AG09319 (cell line): ENCODE data around the gene CCR5.

Experiments
- DNase-seq: peaks from one replicate; pipeline ENCODE4 v3.0.0-alpha.2; 2010; ENCODE audit warnings: low read depth; ENCODE audit errors: extremely low read depth
- CTCF ChIP-seq: IDR thresholded peaks from 2 replicates; pipeline ENCODE4 v1.5.1; 2011; ENCODE audit warnings: low read depth, mild to moderate bottlenecking, inconsistent platforms, low read length, moderate library complexity

Gene CCR5

GRCh38 chr3:46405301-46406019, 34.7 kb downstream of the CCR5 start:
- TF ChIP-seq CTCF: no peak

GRCh38 chr3:46406443-46406787, 35.7 kb downstream of the CCR5 start:
- no peak for DNase-seq

More at GRCh38 chr3:46405301-46406019, 34.7 kb downstream of the CCR5 start:
- no peak for DNase-seq

GRCh38 chr3:46406788-46407611, 36.3 kb downstream of the CCR5 start, which contains the start of the genes CCR5AS and CCRL2:
TSS of gene CCR5AS (minus strand) at chr3:46407066.
TSS of gene CCRL2 (plus strand) at chr3:46407259. CDS start at chr3:46408080, 821 bp downstream.
- DNase-seq: no peak
- TF ChIP-seq CTCF: no peak

More at GRCh38 chr3:46406443-46406787, 35.7 kb downstream of the CCR5 start:
- no peak for TF ChIP-seq CTCF

GRCh38 chr3:46407970-46408369, 37.2 kb downstream of the CCR5 start:
- no peak for DNase-seq

GRCh38 chr3:46408853-46409252, 38.1 kb downstream of the CCR5 start:
- no peak for TF ChIP-seq CTCF
- DNase-seq: no peak

More at GRCh38 chr3:46407970-46408369, 37.2 kb downstream of the CCR5 start:
- TF ChIP-seq CTCF: no peak

GRCh38 chr3:46409739-46410489, 39.2 kb downstream of the CCR5 start:
- no peak for TF ChIP-seq CTCF
- DNase-seq: no peak
